Smooth muscle cell (in vitro differentiated cells): ENCODE data around the gene GGPS1. TPM values are rescaled to one million over a fixed set of nuclear protein-coding genes. Genes with fewer than 3 reads are reported as not detected.

Experiments
- DNase-seq: peaks from one replicate; lab custom pipeline; 2025; ENCODE audit not compliant: unreplicated experiment; lab: John Stamatoyannopoulos, UW
- H2AFZ ChIP-seq: fragments of 200-600 bp; sonication (generic); 2 replicates; pipeline ENCODE4 v1.6.0; 2016; ENCODE audit warnings: antibody characterized with exemption, low read depth, mild to moderate bottlenecking
- H3F3A ChIP-seq: fragments of 200-600 bp; sonication (generic); 2 replicates; pipeline ENCODE4 v1.6.0; 2017; ENCODE audit warnings: antibody characterized with exemption, low read depth
- H3K27ac ChIP-seq: fragments of 200-600 bp; sonication (generic); 2 replicates; pipeline ENCODE4 v1.5.1; 2016; ENCODE audit warnings: low read depth, mild to moderate bottlenecking
- H3K27me3 ChIP-seq: fragments of 200-600 bp; sonication (generic); 2 replicates; pipeline ENCODE4 v1.6.1; 2016; ENCODE audit warnings: low read depth, mild to moderate bottlenecking
- H3K36me3 ChIP-seq: fragments of 200-600 bp; sonication (generic); 2 replicates; pipeline ENCODE4 v1.5.1; 2016; ENCODE audit warnings: low read depth
- H3K4me1 ChIP-seq: fragments of 200-600 bp; sonication (generic); 2 replicates; pipeline ENCODE4 v1.5.1; 2016; ENCODE audit warnings: low read depth
- H3K4me2 ChIP-seq: fragments of 200-600 bp; sonication (generic); 2 replicates; pipeline ENCODE4 v1.6.0; 2016; ENCODE audit warnings: mild to moderate bottlenecking
- H3K4me3 ChIP-seq: fragments of 200-600 bp; sonication (generic); 2 replicates; pipeline ENCODE4 v1.5.1; 2016; ENCODE audit warnings: mild to moderate bottlenecking
- H3K79me2 ChIP-seq: fragments of 200-600 bp; sonication (generic); 2 replicates; pipeline ENCODE4 v1.6.0; 2016; ENCODE audit warnings: low read depth, mild to moderate bottlenecking
- H3K9ac ChIP-seq: fragments of 200-600 bp; sonication (generic); 2 replicates; pipeline ENCODE4 v1.6.0; 2016; ENCODE audit warnings: low read depth
- H3K9me3 ChIP-seq: fragments of 200-600 bp; sonication (generic); replicated peaks from 2 replicates; pipeline ENCODE4 v1.5.1; 2016; ENCODE audit warnings: low read depth
- H4K20me1 ChIP-seq: fragments of 200-600 bp; sonication (generic); 2 replicates; pipeline ENCODE4 v1.6.0; 2016; ENCODE audit warnings: low read depth
- CTCF ChIP-seq: fragments of 200-600 bp; sonication (generic); IDR thresholded peaks from 2 replicates; pipeline ENCODE4 v1.5.1; 2017; ENCODE audit warnings: borderline replicate concordance, mild to moderate bottlenecking, antibody characterized with exemption; ENCODE audit not compliant: insufficient read depth, poor library complexity, severe bottlenecking
- WGBS: methylation state at CpG from one replicate; pipeline ENCODE4 v1.1.7; 2016; ENCODE audit warnings: low lambda C conversion rate; 5-methylcytosine and 5-hydroxymethylcytosine counted together
- polyA plus RNA-seq: library from polyadenylated mRNA; unstranded; fragments of >200 nt; fragmentation: Nextera tagmentation; extraction: Ambion mirVana; gene quantifications from 2 replicates; pipeline ENCODE4 v1.2.1, GENCODE V29; 2016
- total RNA-seq: library from RNA; depleted of rRNA; stranded (reverse); fragments of >200 nt; gene quantifications from 2 replicates; pipeline ENCODE4 v1.2.3, GENCODE V29; 2014

The GGPS1 gene
- total and polyA plus RNA-seq, 2 experiments from 2014 or later = 41.3 to 47.5 TPM

GRCh38 chr1:235325139-235325538, 3.2 kb upstream of the GGPS1 start:
- TF ChIP-seq CTCF = no peak
- peak overlapping the region; percentile 92 for H3K4me3 ChIP-seq
- peak overlapping the region; percentile 97 for H3K4me2 ChIP-seq
- peaks cover 75% of the 10 kb centered on the region for H4K20me1 ChIP-seq
- no peak overlapping the region for H2AFZ ChIP-seq
- peak overlapping the region; percentile 98 for H3K9ac ChIP-seq
- H3F3A ChIP-seq = peaks cover 10% of the 10 kb centered on the region
- H3K9me3 ChIP-seq = no peaks in the 10 kb centered on the region
- H3K36me3 ChIP-seq = no peaks in the 10 kb centered on the region
- peaks cover 82% of the 10 kb centered on the region for H3K79me2 ChIP-seq
- peak overlapping the region; percentile 9 for H3K27ac ChIP-seq
- no peaks in the 10 kb centered on the region for H3K27me3 ChIP-seq
- no peak for DNase-seq
- WGBS = 87% methylated on average over 3 of the region's 3 CpGs
- H3K4me1 ChIP-seq = peaks cover 18% of the 10 kb centered on the region

DNA sequence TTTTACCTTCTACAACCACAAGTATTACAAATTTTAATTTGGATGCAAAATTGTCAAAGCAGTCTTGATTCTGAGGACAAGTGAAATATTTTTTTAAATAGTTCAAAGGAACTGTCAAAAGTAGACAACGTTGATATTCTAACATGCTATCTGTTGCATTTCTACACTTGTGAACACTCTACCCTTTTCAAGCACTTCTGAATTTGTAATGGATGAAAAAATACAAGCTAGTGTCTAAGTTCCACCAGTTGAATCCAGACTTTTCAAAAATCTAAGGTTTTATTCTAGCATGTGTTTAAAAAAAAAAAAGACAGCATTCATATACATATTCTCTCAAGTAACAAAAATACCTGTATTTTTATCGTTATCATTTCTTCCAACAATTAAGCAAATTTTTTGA, 2.5 kb upstream of the GGPS1 start:
- Histone ChIP-seq H3K36me3 (no peaks in the 10 kb centered on the region), H3K4me2 (peak overlapping the region; percentile 97), H3K4me1 (peaks cover 24% of the 10 kb centered on the region), H3K79me2 (peaks cover 82% of the 10 kb centered on the region), H4K20me1 (peaks cover 74% of the 10 kb centered on the region), H2AFZ (no peak overlapping the region), H3K27me3 (no peaks in the 10 kb centered on the region), H3K9me3 (no peaks in the 10 kb centered on the region), H3K9ac (peak overlapping the region; percentile 98), H3K27ac (no peak overlapping the region), H3F3A (peaks cover 16% of the 10 kb centered on the region), H3K4me3 (peak overlapping the region; percentile 92)
- no peak for DNase-seq
- no peak for TF ChIP-seq CTCF
- WGBS = 81% methylated on average over 2 of the region's 2 CpGs

GRCh38 chr1:235326719-235327558, 1.4 kb upstream of the GGPS1 start:
- Histone ChIP-seq H3K36me3 (no peaks in the 10 kb centered on the region), H3K27ac (peak overlapping the region; percentile 96), H3K79me2 (peaks cover 82% of the 10 kb centered on the region), H2AFZ (no peak overlapping the region), H3K27me3 (no peaks in the 10 kb centered on the region), H3K4me1 (peaks cover 35% of the 10 kb centered on the region), H3K4me3 (peak overlapping the region; percentile 92), H3K4me2 (peak overlapping the region; percentile 97), H3F3A (peaks cover 20% of the 10 kb centered on the region), H4K20me1 (peaks cover 72% of the 10 kb centered on the region), H3K9ac (peak overlapping the region; percentile 98), H3K9me3 (no peaks in the 10 kb centered on the region)
- DNase-seq = no peak
- 2% methylated on average over 35 of the region's 78 CpGs for WGBS
- no peak for TF ChIP-seq CTCF
